Measurements from ENCODE around the gene C5AR2. TPM values are rescaled to one million over a fixed set of nuclear protein-coding genes. Genes with fewer than 3 reads are reported as not detected.

Gene C5AR2
- total RNA-seq, 1 experiment from 2014 or later: not detected

DNA sequence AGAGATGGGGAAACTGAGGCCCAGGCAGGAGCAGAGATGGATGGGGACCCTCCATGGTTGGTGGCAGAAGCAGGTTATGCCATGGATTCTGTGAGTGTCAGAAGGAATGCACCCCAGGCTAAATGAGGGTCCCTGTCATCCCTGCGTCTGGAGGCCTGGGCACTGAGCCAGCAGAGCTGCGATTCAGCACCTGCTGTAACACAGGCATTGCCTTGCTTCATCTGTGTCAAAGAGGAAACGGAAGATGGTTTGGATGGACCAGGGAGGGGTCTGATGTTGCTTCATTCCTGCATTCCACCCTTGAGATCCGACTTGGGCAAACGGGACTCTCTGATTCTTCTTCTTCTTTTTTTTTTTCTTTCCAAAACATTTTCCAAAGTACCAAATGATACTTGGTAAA lies 21.2 kb upstream of the C5AR2 start:
- TF ChIP-seq CTCF (conservative IDR thresholded peaks at IDR 0.05): no peak

More for the DNA sequence above, 21.2 kb upstream of the C5AR2 start:
- H2BK5ac ChIP-seq (ENCODE audit: insufficient read length, low read length): no peak overlapping the region
- no CpG with 5 or more reads among the region's 5 CpGs for WGBS (ENCODE audit: extremely low coverage, insufficient read length, low lambda C conversion rate)
- H3K9ac ChIP-seq (ENCODE audit: extremely low read depth, insufficient read length, low read length): no peak overlapping the region
- H3K4me1 ChIP-seq (ENCODE audit: insufficient read depth, low read length): no peaks in the 10 kb centered on the region
- no peaks in the 10 kb centered on the region for H3K79me2 ChIP-seq (ENCODE audit: insufficient read depth, low read length)
- peaks cover 25% of the 10 kb centered on the region for H3K27me3 Mint-ChIP-seq (ENCODE audit: low read depth)
- H3K27ac Mint-ChIP-seq: no peak overlapping the region
- no peak overlapping the region for H3K14ac ChIP-seq (ENCODE audit: insufficient read depth, low read length)
- H3K4me2 ChIP-seq (ENCODE audit: insufficient read depth, insufficient read length, low read length): no peak overlapping the region
- H3K4me3 Mint-ChIP-seq: no peak overlapping the region
- peaks cover 0 to 2% of the 10 kb centered on the region in 2 experiments; a peak in 1 of 5 replicates for H3K9me3 Mint-ChIP-seq
- H2AK5ac ChIP-seq (ENCODE audit: insufficient read length, low read length): no peak overlapping the region
- H3T11ph ChIP-seq (ENCODE audit: low read length): no peak overlapping the region
- no peak overlapping the region for H3K27ac ChIP-seq (ENCODE audit: insufficient read length, low read depth, low read length)
- H3K18ac ChIP-seq (ENCODE audit: insufficient read length, low read depth, low read length): no peak overlapping the region
- no peak overlapping the region for H2AFZ ChIP-seq (ENCODE audit: low read length)
- H3K23ac ChIP-seq (ENCODE audit: insufficient read length, low read depth, low read length): no peak overlapping the region
- H3K4me1 Mint-ChIP-seq: peaks cover 3 to 11% of the 10 kb centered on the region in 2 experiments
- no peak overlapping the region for H2BK120ac ChIP-seq (ENCODE audit: low read depth, low read length, poor library complexity, severe bottlenecking)
- no peak overlapping the region for H2BK20ac ChIP-seq (ENCODE audit: low read depth, low read length, poor library complexity, severe bottlenecking)
- no peaks in the 10 kb centered on the region for H3K36me3 Mint-ChIP-seq (ENCODE audit: insufficient read depth in 1 of 3, low read depth in 3 of 3)
- H3K79me1 ChIP-seq (ENCODE audit: insufficient read depth, low read depth, low read length, poor library complexity, severe bottlenecking): no peaks in the 10 kb centered on the region
- H4K8ac ChIP-seq (replicated peaks; ENCODE audit: insufficient read length, low read depth, low read length): no peak overlapping the region
- no peaks in the 10 kb centered on the region for H3K27me3 ChIP-seq (ENCODE audit: insufficient read depth, low read length)
- H3K56ac ChIP-seq (ENCODE audit: insufficient read length, low read depth, low read length): no peak overlapping the region
- H2BK15ac ChIP-seq (ENCODE audit: low read depth, low read length): no peak overlapping the region
- no peak overlapping the region for H4K5ac ChIP-seq (ENCODE audit: insufficient read length, low read depth, low read length)
- no peak for DNase-seq
- no peak overlapping the region for H3K4ac ChIP-seq (ENCODE audit: low read depth, low read length)
- no peaks in the 10 kb centered on the region for H4K20me1 ChIP-seq (ENCODE audit: control insufficient read depth, insufficient read depth, insufficient read length)
- no peak overlapping the region for H4K91ac ChIP-seq (ENCODE audit: insufficient read length, low read depth, low read length)
- no peak overlapping the region for H2BK12ac ChIP-seq (ENCODE audit: insufficient read length, low read depth, low read length)
- H3K23me2 ChIP-seq (ENCODE audit: insufficient read length, low read depth, low read length, poor library complexity, severe bottlenecking): no peaks in the 10 kb centered on the region
- no peaks in the 10 kb centered on the region for H3K9me3 ChIP-seq (ENCODE audit: control insufficient read depth, low read depth, low read length)

Measured in H9 (cell line).